Measurements from ENCODE around the gene LMOD3. TPM values are rescaled to one million over a fixed set of nuclear protein-coding genes. Genes with fewer than 3 reads are reported as not detected.

Gene LMOD3
- total and polyA plus RNA-seq, 4 donors = 0.12 TPM; not detected in 3

GRCh38 chr3:69119681-69120080 is 2.7 kb downstream of the LMOD3 start:
- intact Hi-C loops (cut with DNase I) = no loop called here
- 95% methylated on average over 5 of the region's 5 CpGs for WGBS, 2 donors
- Histone ChIP-seq H3K27ac (ENCODE audit: low read depth in 1 of 2, low read length in 2 of 2) (no peak overlapping the region), H3K27me3 (ENCODE audit: control insufficient read depth in 1 of 2, insufficient read depth in 2 of 2, low read length in 1 of 2) (no peaks in the 10 kb centered on the region), H3K9me3 (ENCODE audit: control insufficient read depth, low read length) (no peaks in the 10 kb centered on the region), H3K4me1 (ENCODE audit: control insufficient read depth in 1 of 2, insufficient read depth in 2 of 2, low read length in 2 of 2) (no peaks in the 10 kb centered on the region), H3K4me3 (ENCODE audit: low read length in 2 of 2) (no peak overlapping the region), H3K36me3 (ENCODE audit: control insufficient read depth in 1 of 2, insufficient read depth in 2 of 2, low read length in 1 of 2) (no peaks in the 10 kb centered on the region)
- ATAC-seq (ENCODE audit: low FRiP score) = no peak
- DNase-seq = no peak

GRCh38 chr3:69119138-69119537 is 3.3 kb downstream of the LMOD3 start:
- 90 to 92% methylated on average over 6 of the region's 6 CpGs for WGBS, 2 donors
- ATAC-seq (ENCODE audit: low FRiP score) (no peak), DNase-seq (no peak)
- H3K4me1 ChIP-seq (ENCODE audit: control insufficient read depth in 1 of 2, insufficient read depth in 2 of 2, low read length in 2 of 2) = no peaks in the 10 kb centered on the region
- intact Hi-C loops (cut with DNase I) = no loop called here
- no peak overlapping the region for H3K27ac ChIP-seq (ENCODE audit: low read depth in 1 of 2, low read length in 2 of 2)
- no peaks in the 10 kb centered on the region for H3K9me3 ChIP-seq (ENCODE audit: control insufficient read depth, low read length)
- H3K4me3 ChIP-seq (ENCODE audit: low read length in 2 of 2) = no peak overlapping the region
- no peaks in the 10 kb centered on the region for H3K36me3 ChIP-seq (ENCODE audit: control insufficient read depth in 1 of 2, insufficient read depth in 2 of 2, low read length in 1 of 2)
- no peaks in the 10 kb centered on the region for H3K27me3 ChIP-seq (ENCODE audit: control insufficient read depth in 1 of 2, insufficient read depth in 2 of 2, low read length in 1 of 2)

GRCh38 chr3:69118555-69118954 is 3.8 kb downstream of the LMOD3 start:
- 97 to 98% methylated on average over 12 of the region's 12 CpGs for WGBS, 2 donors
- intact Hi-C loops (cut with DNase I) = no loop called here

GRCh38 chr3:69116897-69117296 is 5.5 kb downstream of the LMOD3 start:
- ATAC-seq (ENCODE audit: low FRiP score) (no peak), DNase-seq (no peak)
- intact Hi-C loops (cut with DNase I) = no loop called here
- Histone ChIP-seq H3K4me1 (ENCODE audit: control insufficient read depth in 1 of 2, insufficient read depth in 2 of 2, low read length in 2 of 2) (no peaks in the 10 kb centered on the region), H3K4me3 (ENCODE audit: low read length in 2 of 2) (no peak overlapping the region), H3K27ac (ENCODE audit: low read depth in 1 of 2, low read length in 2 of 2) (no peak overlapping the region), H3K9me3 (ENCODE audit: control insufficient read depth, low read length) (no peaks in the 10 kb centered on the region), H3K36me3 (ENCODE audit: control insufficient read depth in 1 of 2, insufficient read depth in 2 of 2, low read length in 1 of 2) (no peaks in the 10 kb centered on the region), H3K27me3 (ENCODE audit: control insufficient read depth in 1 of 2, insufficient read depth in 2 of 2, low read length in 1 of 2) (no peaks in the 10 kb centered on the region)
- 81% methylated on average over 3 of the region's 3 CpGs for whole genome bisulfite sequencing, 2 donors

More at GRCh38 chr3:69118555-69118954, 3.8 kb downstream of the LMOD3 start:
- DNase-seq (no peak), ATAC-seq (ENCODE audit: low FRiP score) (no peak)
- Histone ChIP-seq H3K4me3 (ENCODE audit: low read length in 2 of 2) (no peak overlapping the region), H3K27me3 (ENCODE audit: control insufficient read depth in 1 of 2, insufficient read depth in 2 of 2, low read length in 1 of 2) (no peaks in the 10 kb centered on the region), H3K9me3 (ENCODE audit: control insufficient read depth, low read length) (no peaks in the 10 kb centered on the region), H3K27ac (ENCODE audit: low read depth in 1 of 2, low read length in 2 of 2) (no peak overlapping the region), H3K36me3 (ENCODE audit: control insufficient read depth in 1 of 2, insufficient read depth in 2 of 2, low read length in 1 of 2) (no peaks in the 10 kb centered on the region), H3K4me1 (ENCODE audit: control insufficient read depth in 1 of 2, insufficient read depth in 2 of 2, low read length in 2 of 2) (no peaks in the 10 kb centered on the region)

- DNase-seq (no peak), ATAC-seq (ENCODE audit: low FRiP score) (no peak)
- Histone ChIP-seq H3K4me1 (ENCODE audit: control insufficient read depth in 1 of 2, insufficient read depth in 2 of 2, low read length in 2 of 2) (no peaks in the 10 kb centered on the region), H3K4me3 (ENCODE audit: low read length in 2 of 2) (no peak overlapping the region), H3K9me3 (ENCODE audit: control insufficient read depth, low read length) (no peaks in the 10 kb centered on the region), H3K27ac (ENCODE audit: low read depth in 1 of 2, low read length in 2 of 2) (no peak overlapping the region), H3K36me3 (ENCODE audit: control insufficient read depth in 1 of 2, insufficient read depth in 2 of 2, low read length in 1 of 2) (no peaks in the 10 kb centered on the region), H3K27me3 (ENCODE audit: control insufficient read depth in 1 of 2, insufficient read depth in 2 of 2, low read length in 1 of 2) (no peaks in the 10 kb centered on the region)
- intact Hi-C loops (cut with DNase I) = no loop called here
- WGBS, 2 donors = 46 to 48% methylated on average over 4 of the region's 4 CpGs
These were observed 6.2 kb downstream of the LMOD3 start for GRCh38 chr3:69116162-69116561.

- intact Hi-C loops (cut with DNase I) = no loop called here
- H3K9me3 ChIP-seq (ENCODE audit: control insufficient read depth, low read length) = no peaks in the 10 kb centered on the region
- H3K27ac ChIP-seq (ENCODE audit: low read depth in 1 of 2, low read length in 2 of 2) = no peak overlapping the region
- no peak for DNase-seq
- no peak overlapping the region for H3K4me3 ChIP-seq (ENCODE audit: low read length in 2 of 2)
- no peaks in the 10 kb centered on the region for H3K4me1 ChIP-seq (ENCODE audit: control insufficient read depth in 1 of 2, insufficient read depth in 2 of 2, low read length in 2 of 2)
- no peak for ATAC-seq (ENCODE audit: low FRiP score)
- 8 to 10% methylated on average over 2 of the region's 2 CpGs for WGBS, 2 donors
- H3K27me3 ChIP-seq (ENCODE audit: control insufficient read depth in 1 of 2, insufficient read depth in 2 of 2, low read length in 1 of 2) = no peaks in the 10 kb centered on the region
- no peaks in the 10 kb centered on the region for H3K36me3 ChIP-seq (ENCODE audit: control insufficient read depth in 1 of 2, insufficient read depth in 2 of 2, low read length in 1 of 2)
These were observed 6.7 kb downstream of the LMOD3 start for GRCh38 chr3:69115731-69116130.

- 62 to 73% methylated on average over 3 of the region's 3 CpGs for WGBS, 2 donors
- ATAC-seq (ENCODE audit: low FRiP score) (no peak), DNase-seq (no peak)
- Histone ChIP-seq H3K4me1 (ENCODE audit: control insufficient read depth in 1 of 2, insufficient read depth in 2 of 2, low read length in 2 of 2) (peaks cover 0 to 5% of the 10 kb centered on the region in 2 donors), H3K27ac (ENCODE audit: low read depth in 1 of 2, low read length in 2 of 2) (no peak overlapping the region), H3K9me3 (ENCODE audit: control insufficient read depth, low read length) (no peaks in the 10 kb centered on the region), H3K27me3 (ENCODE audit: control insufficient read depth in 1 of 2, insufficient read depth in 2 of 2, low read length in 1 of 2) (no peaks in the 10 kb centered on the region), H3K36me3 (ENCODE audit: control insufficient read depth in 1 of 2, insufficient read depth in 2 of 2, low read length in 1 of 2) (no peaks in the 10 kb centered on the region), H3K4me3 (ENCODE audit: low read length in 2 of 2) (no peak overlapping the region)
- intact Hi-C loops (cut with DNase I) = no loop called here
These were observed 8.9 kb downstream of the LMOD3 start for GRCh38 chr3:69113536-69113935.

GRCh38 chr3:69110941-69111546 is 11.4 kb downstream of the LMOD3 start:
- Histone ChIP-seq H3K9me3 (ENCODE audit: control insufficient read depth, low read length) (no peaks in the 10 kb centered on the region), H3K4me1 (ENCODE audit: control insufficient read depth in 1 of 2, insufficient read depth in 2 of 2, low read length in 2 of 2) (peaks cover 0 to 5% of the 10 kb centered on the region in 2 donors), H3K27me3 (ENCODE audit: control insufficient read depth in 1 of 2, insufficient read depth in 2 of 2, low read length in 1 of 2) (no peaks in the 10 kb centered on the region), H3K36me3 (ENCODE audit: control insufficient read depth in 1 of 2, insufficient read depth in 2 of 2, low read length in 1 of 2) (no peaks in the 10 kb centered on the region), H3K27ac (ENCODE audit: low read depth in 1 of 2, low read length in 2 of 2) (no peak overlapping the region), H3K4me3 (ENCODE audit: low read length in 2 of 2) (no peak overlapping the region)
- DNase-seq (no peak), ATAC-seq (ENCODE audit: low FRiP score) (no peak)
- 37 to 48% methylated on average over 1 of the region's 1 CpG for WGBS, 2 donors
- intact Hi-C loops (cut with DNase I) = no loop called here

GRCh38 chr3:69108811-69109210 is 13.6 kb downstream of the LMOD3 start:
- Histone ChIP-seq H3K4me1 (ENCODE audit: control insufficient read depth in 1 of 2, insufficient read depth in 2 of 2, low read length in 2 of 2) (peaks cover 0 to 5% of the 10 kb centered on the region in 2 donors), H3K9me3 (ENCODE audit: control insufficient read depth, low read length) (no peaks in the 10 kb centered on the region), H3K36me3 (ENCODE audit: control insufficient read depth in 1 of 2, insufficient read depth in 2 of 2, low read length in 1 of 2) (peaks cover 0 to 3% of the 10 kb centered on the region in 2 donors), H3K4me3 (ENCODE audit: low read length in 2 of 2) (no peak overlapping the region), H3K27ac (ENCODE audit: low read depth in 1 of 2, low read length in 2 of 2) (no peak overlapping the region), H3K27me3 (ENCODE audit: control insufficient read depth in 1 of 2, insufficient read depth in 2 of 2, low read length in 1 of 2) (no peaks in the 10 kb centered on the region)
- intact Hi-C loops (cut with DNase I) = no loop called here
- no peak for ATAC-seq (ENCODE audit: low FRiP score)
- no peak for DNase-seq
- WGBS, 2 donors = 46 to 47% methylated on average over 5 of the region's 5 CpGs
